ENCODE results near the gene CACNG3. TPM values are rescaled to one million over a fixed set of nuclear protein-coding genes. Genes with fewer than 3 reads are reported as not detected.

CACNG3 gene
- total RNA-seq, 2 donors from 2014 or later, result not detected

- DNase-seq, result no peak
- 97% methylated on average over 4 of the region's 4 CpGs; no CpG with 5 or more reads in 1 of the 2 experiments for WGBS, 2 experiments (ENCODE audit: insufficient coverage in 1 of 2, insufficient read length in 1 of 2)
- Histone ChIP-seq H3K4me1 (ENCODE audit: control insufficient read depth, insufficient read depth, low read length) (peaks cover 4% of the 10 kb centered on the region), H3K9ac (ENCODE audit: extremely low read depth, low read length, poor library complexity, severe bottlenecking) (no peak overlapping the region), H3K36me3 (ENCODE audit: control insufficient read depth, insufficient read depth, low read length) (no peaks in the 10 kb centered on the region), H3K9me3 (ENCODE audit: control insufficient read depth, low read length) (no peaks in the 10 kb centered on the region), H3K4me3 (ENCODE audit: low read length) (no peak overlapping the region), H3K27ac (ENCODE audit: low read depth, low read length) (no peak overlapping the region), H3K27me3 (ENCODE audit: control insufficient read depth, insufficient read depth, low read length, poor library complexity, severe bottlenecking) (peaks cover 56% of the 10 kb centered on the region)
- Mint-ChIP-seq H3K9me3 (no peaks in the 10 kb centered on the region), H3K36me3 (ENCODE audit: low read depth) (no peaks in the 10 kb centered on the region), H3K27ac (no peak overlapping the region), H3K4me3 (no peak overlapping the region), H3K4me1 (peaks cover 17% of the 10 kb centered on the region), H3K27me3 (ENCODE audit: insufficient read depth) (peaks cover 65% of the 10 kb centered on the region)
- TF ChIP-seq, protein P1, sequence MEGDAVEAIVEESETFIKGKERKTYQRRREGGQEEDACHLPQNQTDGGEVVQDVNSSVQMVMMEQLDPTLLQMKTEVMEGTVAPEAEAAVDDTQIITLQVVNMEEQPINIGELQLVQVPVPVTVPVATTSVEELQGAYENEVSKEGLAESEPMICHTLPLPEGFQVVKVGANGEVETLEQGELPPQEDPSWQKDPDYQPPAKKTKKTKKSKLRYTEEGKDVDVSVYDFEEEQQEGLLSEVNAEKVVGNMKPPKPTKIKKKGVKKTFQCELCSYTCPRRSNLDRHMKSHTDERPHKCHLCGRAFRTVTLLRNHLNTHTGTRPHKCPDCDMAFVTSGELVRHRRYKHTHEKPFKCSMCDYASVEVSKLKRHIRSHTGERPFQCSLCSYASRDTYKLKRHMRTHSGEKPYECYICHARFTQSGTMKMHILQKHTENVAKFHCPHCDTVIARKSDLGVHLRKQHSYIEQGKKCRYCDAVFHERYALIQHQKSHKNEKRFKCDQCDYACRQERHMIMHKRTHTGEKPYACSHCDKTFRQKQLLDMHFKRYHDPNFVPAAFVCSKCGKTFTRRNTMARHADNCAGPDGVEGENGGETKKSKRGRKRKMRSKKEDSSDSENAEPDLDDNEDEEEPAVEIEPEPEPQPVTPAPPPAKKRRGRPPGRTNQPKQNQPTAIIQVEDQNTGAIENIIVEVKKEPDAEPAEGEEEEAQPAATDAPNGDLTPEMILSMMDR (conservative IDR thresholded peaks at IDR 0.05), result no peak
Observed at GRCh38 chr16:24218299-24218698, 37.8 kb upstream of the CACNG3 start.

- H3K27me3 Mint-ChIP-seq (ENCODE audit: insufficient read depth), result peaks cover 73% of the 10 kb centered on the region
- H3K9me3 Mint-ChIP-seq, result no peaks in the 10 kb centered on the region
- Histone ChIP-seq H3K27ac (ENCODE audit: low read depth, low read length) (no peak overlapping the region), H3K9me3 (ENCODE audit: control insufficient read depth, low read length) (no peaks in the 10 kb centered on the region), H3K4me3 (ENCODE audit: low read length) (no peak overlapping the region), H3K4me1 (ENCODE audit: control insufficient read depth, insufficient read depth, low read length) (peaks cover 4% of the 10 kb centered on the region), H3K27me3 (ENCODE audit: control insufficient read depth, insufficient read depth, low read length, poor library complexity, severe bottlenecking) (peaks cover 75% of the 10 kb centered on the region), H3K36me3 (ENCODE audit: control insufficient read depth, insufficient read depth, low read length) (no peaks in the 10 kb centered on the region), H3K9ac (ENCODE audit: extremely low read depth, low read length, poor library complexity, severe bottlenecking) (no peak overlapping the region)
- TF ChIP-seq, protein P1 (conservative IDR thresholded peaks at IDR 0.05), result no peak
- no peak overlapping the region for H3K4me3 Mint-ChIP-seq
- H3K27ac Mint-ChIP-seq, result no peak overlapping the region
- H3K36me3 Mint-ChIP-seq (ENCODE audit: low read depth), result no peaks in the 10 kb centered on the region
- DNase-seq, result no peak
- H3K4me1 Mint-ChIP-seq, result peaks cover 12% of the 10 kb centered on the region
- 89% methylated on average over 2 of the region's 2 CpGs; no CpG with 5 or more reads in 1 of the 2 experiments for WGBS, 2 experiments (ENCODE audit: insufficient coverage in 1 of 2, insufficient read length in 1 of 2)
Observed at GRCh38 chr16:24221219-24221618, 34.9 kb upstream of the CACNG3 start.

DNA sequence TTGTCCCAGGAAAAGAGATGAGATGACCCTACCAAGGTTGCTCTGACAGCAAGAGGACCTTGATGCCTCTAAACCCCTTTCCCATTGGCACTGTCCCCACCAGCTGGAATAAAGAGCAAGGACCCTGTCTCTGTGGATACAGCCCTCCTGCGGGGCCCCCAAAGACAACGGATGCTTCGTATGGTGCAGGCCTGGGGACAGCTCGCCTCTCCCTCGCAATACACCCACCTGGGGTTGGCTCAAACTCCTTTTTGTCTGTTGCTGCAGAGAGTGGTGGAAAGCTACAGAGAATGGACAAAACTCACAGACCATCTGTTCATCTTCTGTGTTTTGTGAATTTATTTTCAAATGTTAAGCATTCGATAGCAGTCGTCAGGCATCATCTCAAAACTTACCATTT, 27.6 kb upstream of the CACNG3 start:
- H3K27me3 ChIP-seq (ENCODE audit: control insufficient read depth, insufficient read depth, low read length, poor library complexity, severe bottlenecking), result peaks cover 74% of the 10 kb centered on the region
- H3K4me3 Mint-ChIP-seq, result no peak overlapping the region
- WGBS, 2 experiments (ENCODE audit: insufficient coverage in 1 of 2, insufficient read length in 1 of 2), result 94% methylated on average over 7 of the region's 7 CpGs; no CpG with 5 or more reads in 1 of the 2 experiments
- H3K4me1 Mint-ChIP-seq, result peaks cover 13% of the 10 kb centered on the region
- no peak for DNase-seq
- H3K27ac Mint-ChIP-seq, result no peak overlapping the region
- H3K9ac ChIP-seq (ENCODE audit: extremely low read depth, low read length, poor library complexity, severe bottlenecking), result no peak overlapping the region
- no peak overlapping the region for H3K27ac ChIP-seq (ENCODE audit: low read depth, low read length)
- no peaks in the 10 kb centered on the region for H3K36me3 ChIP-seq (ENCODE audit: control insufficient read depth, insufficient read depth, low read length)
- H3K9me3 Mint-ChIP-seq, result no peaks in the 10 kb centered on the region
- H3K27me3 Mint-ChIP-seq (ENCODE audit: insufficient read depth), result peaks cover 71% of the 10 kb centered on the region
- no peaks in the 10 kb centered on the region for H3K9me3 ChIP-seq (ENCODE audit: control insufficient read depth, low read length)
- H3K36me3 Mint-ChIP-seq (ENCODE audit: low read depth), result no peaks in the 10 kb centered on the region
- H3K4me1 ChIP-seq (ENCODE audit: control insufficient read depth, insufficient read depth, low read length), result no peaks in the 10 kb centered on the region
- H3K4me3 ChIP-seq (ENCODE audit: low read length), result no peak overlapping the region
- TF ChIP-seq, protein P1 (conservative IDR thresholded peaks at IDR 0.05), result no peak

Data from endodermal cell (in vitro differentiated cells).